Fibroblast of pulmonary artery (primary cell): Measurements from ENCODE around the gene SDC4.

Source experiments
- DNase-seq: peaks from one replicate; pipeline ENCODE4 v3.0.0-alpha.2; 2010; ENCODE audit warnings: low read depth
- H3K4me3 ChIP-seq: replicated peaks from 2 replicates; pipeline ENCODE4 v1.5.1; 2011; ENCODE audit warnings: low read depth, mild to moderate bottlenecking, control low read depth, low read length, moderate library complexity
- TF ChIP-seq, protein P1 (sequence below): IDR thresholded peaks from 2 replicates; pipeline ENCODE4 v1.5.1; 2011; ENCODE audit warnings: mild to moderate bottlenecking, control low read depth, low read length, inconsistent platforms; ENCODE audit errors: missing control alignments

The SDC4 gene

DNA sequence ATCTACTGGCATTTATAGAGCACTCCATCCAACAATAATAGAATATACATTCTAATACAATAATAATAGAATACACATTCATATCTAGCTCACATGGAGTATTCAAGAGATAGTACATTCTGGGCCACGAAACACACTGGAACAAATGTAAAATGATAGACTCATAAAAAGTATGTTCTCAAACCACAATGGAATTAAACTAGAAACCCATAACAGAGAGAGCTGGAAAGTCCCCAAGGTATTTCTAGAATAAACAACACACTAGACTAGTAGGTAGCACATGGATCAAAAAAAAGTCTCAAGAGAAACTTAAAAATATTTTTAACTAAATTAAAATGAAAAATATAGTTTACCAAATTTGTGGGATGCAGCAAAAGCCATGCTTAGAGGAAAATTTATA lies 39.0 kb upstream of the SDC4 start:
- TF ChIP-seq, protein P1, sequence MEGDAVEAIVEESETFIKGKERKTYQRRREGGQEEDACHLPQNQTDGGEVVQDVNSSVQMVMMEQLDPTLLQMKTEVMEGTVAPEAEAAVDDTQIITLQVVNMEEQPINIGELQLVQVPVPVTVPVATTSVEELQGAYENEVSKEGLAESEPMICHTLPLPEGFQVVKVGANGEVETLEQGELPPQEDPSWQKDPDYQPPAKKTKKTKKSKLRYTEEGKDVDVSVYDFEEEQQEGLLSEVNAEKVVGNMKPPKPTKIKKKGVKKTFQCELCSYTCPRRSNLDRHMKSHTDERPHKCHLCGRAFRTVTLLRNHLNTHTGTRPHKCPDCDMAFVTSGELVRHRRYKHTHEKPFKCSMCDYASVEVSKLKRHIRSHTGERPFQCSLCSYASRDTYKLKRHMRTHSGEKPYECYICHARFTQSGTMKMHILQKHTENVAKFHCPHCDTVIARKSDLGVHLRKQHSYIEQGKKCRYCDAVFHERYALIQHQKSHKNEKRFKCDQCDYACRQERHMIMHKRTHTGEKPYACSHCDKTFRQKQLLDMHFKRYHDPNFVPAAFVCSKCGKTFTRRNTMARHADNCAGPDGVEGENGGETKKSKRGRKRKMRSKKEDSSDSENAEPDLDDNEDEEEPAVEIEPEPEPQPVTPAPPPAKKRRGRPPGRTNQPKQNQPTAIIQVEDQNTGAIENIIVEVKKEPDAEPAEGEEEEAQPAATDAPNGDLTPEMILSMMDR = no peak
- H3K4me3 ChIP-seq = no peak overlapping the region
- no peak for DNase-seq

DNA sequence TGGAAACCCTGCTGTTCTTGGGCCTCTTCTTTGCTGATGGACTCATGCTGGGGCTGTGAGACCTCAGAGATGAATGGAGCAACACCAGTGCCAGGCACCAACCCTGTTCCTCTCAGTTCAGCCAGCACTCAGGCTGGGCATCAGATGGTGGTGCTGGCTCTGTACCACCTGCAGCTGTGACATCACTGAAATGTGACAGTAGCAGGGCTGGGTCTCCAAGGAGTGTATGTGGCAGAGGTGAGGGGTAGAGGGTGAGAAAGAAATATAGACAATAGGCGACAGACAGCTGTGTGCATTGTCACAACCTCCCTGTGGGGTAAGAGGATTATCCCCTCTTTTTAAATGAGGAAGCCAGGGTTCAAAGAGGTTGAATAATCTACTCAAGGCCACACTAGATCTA lies 30.0 kb upstream of the SDC4 start, which contains the start of gene TP53TG5:
TP53TG5 (minus strand) TSS at position 135 of the 400 bp plus-strand sequence; CDS start at position 46, 89 bp downstream.
- DNase-seq = no peak
- H3K4me3 ChIP-seq = no peak within 1 kb of the TSS
- TF ChIP-seq, protein P1 = no peak

DNA sequence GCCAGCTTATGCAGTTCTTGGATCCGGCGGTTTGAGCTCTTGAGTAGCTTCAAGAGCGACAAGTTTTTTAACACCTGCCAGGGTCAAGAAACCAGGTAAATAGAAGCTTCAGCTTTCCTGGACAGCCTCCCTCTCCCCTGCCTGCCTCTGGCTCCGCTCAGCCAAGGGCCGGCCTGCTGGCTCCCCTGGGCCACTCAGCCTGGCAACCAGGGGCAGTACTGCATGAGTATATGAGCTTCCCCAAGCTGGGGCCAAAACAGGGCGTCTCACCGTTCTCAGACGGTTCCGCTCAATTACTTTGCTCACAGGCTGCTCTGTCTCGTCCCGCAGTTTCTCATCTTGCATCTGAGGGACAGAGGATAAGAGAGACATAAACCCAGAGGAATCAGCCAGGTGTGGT lies 29.0 kb upstream of the SDC4 start:
- H3K4me3 ChIP-seq = no peak overlapping the region
- DNase-seq = no peak
- TF ChIP-seq, protein P1 = no peak

DNA sequence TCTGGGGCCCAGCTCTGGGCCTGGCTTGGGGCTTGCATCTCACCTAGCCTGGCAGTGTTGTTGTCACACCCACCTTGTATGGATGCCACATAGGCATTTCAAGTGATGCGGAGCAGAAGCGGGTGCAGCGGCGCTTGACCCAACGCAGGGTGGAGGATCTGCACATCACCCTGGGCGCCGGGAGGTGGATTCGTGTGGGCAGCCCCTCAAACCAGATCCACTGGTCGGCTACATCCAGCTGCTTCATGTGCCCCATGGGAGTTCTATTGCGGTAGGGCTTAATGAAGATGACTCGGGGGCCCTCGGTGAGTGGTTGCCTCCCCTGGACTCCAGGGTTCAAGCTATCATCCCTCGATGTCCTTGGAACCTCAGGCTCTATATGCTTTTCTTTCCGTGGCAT lies 26.7 kb upstream of the SDC4 start:
- no peak overlapping the region for H3K4me3 ChIP-seq
- TF ChIP-seq, protein P1 = no peak

DNA sequence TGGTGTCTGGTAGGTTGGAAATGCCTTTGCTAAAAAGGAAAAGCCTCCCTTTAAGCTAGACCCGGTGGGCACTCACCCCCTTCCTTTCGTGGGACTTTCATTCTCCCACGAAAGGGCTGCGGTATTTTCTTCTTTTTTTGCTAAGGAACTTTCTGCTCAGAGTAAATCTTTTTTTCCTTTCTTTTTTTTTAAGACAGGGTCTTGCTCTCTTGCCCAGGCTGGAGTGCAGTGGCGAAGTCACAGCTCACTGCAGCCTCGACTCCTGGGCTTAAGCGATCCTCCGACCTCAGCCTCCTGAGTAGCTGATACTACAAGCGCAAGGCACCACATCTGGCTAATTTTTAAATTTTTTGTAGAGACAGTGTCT lies 25.9 kb upstream of the SDC4 start:
- peak overlapping the region; percentile 54 for H3K4me3 ChIP-seq
- TF ChIP-seq, protein P1 = no peak
- no peak for DNase-seq

More for the DNA sequence above, 26.7 kb upstream of the SDC4 start:
- no peak for DNase-seq

DNA sequence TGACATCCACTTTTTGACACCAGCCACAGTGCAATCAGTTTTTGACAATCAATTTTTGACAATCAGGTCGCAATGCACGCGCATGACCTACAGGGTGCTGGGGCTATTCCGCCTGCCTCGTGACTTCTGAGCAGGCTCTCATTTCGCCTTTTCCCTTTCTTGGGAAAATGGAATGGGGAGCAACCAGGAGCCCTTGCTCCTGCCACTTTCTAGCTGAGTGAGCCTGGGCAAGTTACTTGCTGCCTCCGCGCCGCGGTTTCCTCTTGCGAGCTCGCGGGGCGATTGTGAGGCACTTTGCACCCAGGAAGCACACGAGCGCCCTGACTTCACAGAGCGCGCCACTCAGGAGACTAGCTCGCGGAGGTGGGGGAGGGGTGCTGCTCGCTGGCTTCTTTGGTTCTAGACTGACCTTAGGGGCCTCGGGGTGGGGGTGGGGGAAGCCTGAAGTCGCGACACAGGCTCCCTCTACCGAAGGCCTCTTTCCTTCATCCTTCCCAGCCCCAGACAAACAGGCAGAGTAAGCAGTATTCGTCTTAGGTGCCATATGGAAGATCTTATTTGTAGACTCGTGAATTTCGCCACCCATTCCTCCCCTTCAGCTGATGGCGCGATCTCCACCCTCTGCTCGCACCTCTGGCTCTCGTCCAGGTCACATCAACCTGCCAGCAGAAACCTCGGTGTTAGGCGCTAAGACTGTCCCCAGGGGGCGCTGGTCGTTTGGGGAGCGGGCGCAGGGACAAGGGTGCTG lies 25.3 kb upstream of the SDC4 start:
- TF ChIP-seq, protein P1 = peak; percentile 88
- peak; percentile 86 for DNase-seq
- peak overlapping the region; percentile 54 for H3K4me3 ChIP-seq
